SK-N-SH (cell line): ENCODE results near the gene KCNQ5.

Experiments used
- CHD2 ChIP-seq: fragments of 150-350 bp; IDR thresholded peaks from 2 replicates; pipeline ENCODE4 v1.6.1; 2018; ENCODE audit warnings: low read length; ENCODE audit not compliant: partially characterized antibody
- EP300 ChIP-seq, 2 experiments: IDR thresholded peaks; 2 replicates each; pipeline versions ENCODE4 v1.4.0 to v1.6.1; 2012; ENCODE audit warnings: borderline replicate concordance in 1 of 2, low read depth in 1 of 2, low read length in 1 of 2
- EZH2phosphoT487 ChIP-seq: fragments of 200-600 bp; sonication (generic); IDR thresholded peaks from 2 replicates; pipeline ENCODE4 v1.6.1; 2017; ENCODE audit warnings: low read depth, mixed run types, mild to moderate bottlenecking, antibody characterized with exemption, moderate library complexity, borderline replicate concordance
- FOXM1 ChIP-seq: IDR thresholded peaks from 2 replicates; pipeline ENCODE4 v1.4.0; 2012; ENCODE audit warnings: low read depth, mild to moderate bottlenecking
- NFIC ChIP-seq: IDR thresholded peaks from 2 replicates; pipeline ENCODE4 v1.4.0; 2012; ENCODE audit warnings: borderline replicate concordance
- REST ChIP-seq: IDR thresholded peaks from 2 replicates; pipeline ENCODE4 v1.6.1; 2012; ENCODE audit warnings: mild to moderate bottlenecking, low read depth, low read length, moderate library complexity
- SIN3A ChIP-seq: IDR thresholded peaks from 2 replicates; pipeline ENCODE4 v1.6.1; 2012; ENCODE audit warnings: low read depth, mild to moderate bottlenecking, low read length, moderate library complexity, borderline replicate concordance
- TAF1 ChIP-seq: IDR thresholded peaks from 2 replicates; pipeline ENCODE4 v1.6.1; 2012; ENCODE audit warnings: low read depth, mild to moderate bottlenecking, low read length, moderate library complexity, borderline replicate concordance
- USF1 ChIP-seq: IDR thresholded peaks from 2 replicates; pipeline ENCODE4 v1.4.0; 2012; ENCODE audit warnings: low read depth, borderline replicate concordance
- ZBTB33 ChIP-seq: IDR thresholded peaks from 2 replicates; pipeline ENCODE4 v1.4.0; 2012; ENCODE audit warnings: low read depth, borderline replicate concordance
- TF ChIP-seq, protein P1 (sequence below): fragments of 200-600 bp; sonication (generic); IDR thresholded peaks from 2 replicates; pipeline ENCODE4 v1.6.1; 2017; ENCODE audit warnings: antibody characterized with exemption, mild to moderate bottlenecking, moderate library complexity

- TF ChIP-seq, protein P1, sequence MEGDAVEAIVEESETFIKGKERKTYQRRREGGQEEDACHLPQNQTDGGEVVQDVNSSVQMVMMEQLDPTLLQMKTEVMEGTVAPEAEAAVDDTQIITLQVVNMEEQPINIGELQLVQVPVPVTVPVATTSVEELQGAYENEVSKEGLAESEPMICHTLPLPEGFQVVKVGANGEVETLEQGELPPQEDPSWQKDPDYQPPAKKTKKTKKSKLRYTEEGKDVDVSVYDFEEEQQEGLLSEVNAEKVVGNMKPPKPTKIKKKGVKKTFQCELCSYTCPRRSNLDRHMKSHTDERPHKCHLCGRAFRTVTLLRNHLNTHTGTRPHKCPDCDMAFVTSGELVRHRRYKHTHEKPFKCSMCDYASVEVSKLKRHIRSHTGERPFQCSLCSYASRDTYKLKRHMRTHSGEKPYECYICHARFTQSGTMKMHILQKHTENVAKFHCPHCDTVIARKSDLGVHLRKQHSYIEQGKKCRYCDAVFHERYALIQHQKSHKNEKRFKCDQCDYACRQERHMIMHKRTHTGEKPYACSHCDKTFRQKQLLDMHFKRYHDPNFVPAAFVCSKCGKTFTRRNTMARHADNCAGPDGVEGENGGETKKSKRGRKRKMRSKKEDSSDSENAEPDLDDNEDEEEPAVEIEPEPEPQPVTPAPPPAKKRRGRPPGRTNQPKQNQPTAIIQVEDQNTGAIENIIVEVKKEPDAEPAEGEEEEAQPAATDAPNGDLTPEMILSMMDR, result no peak
- no peak for TF ChIP-seq EZH2phosphoT487
- no peak for TF ChIP-seq NFIC
- TF ChIP-seq REST, result no peak
- no peak for TF ChIP-seq USF1
- TF ChIP-seq FOXM1, result no peak
- TF ChIP-seq SIN3A, result no peak
- TF ChIP-seq EP300 (IDR thresholded peaks at IDR 0.05; ENCODE audit: borderline replicate concordance in 1 of 2, low read depth in 1 of 2, low read length in 1 of 2), result no peak
- no peak for TF ChIP-seq CHD2
- TF ChIP-seq TAF1, result no peak
- TF ChIP-seq ZBTB33, result no peak
Observed at GRCh38 chr6:73200247-73200646, 578.4 kb downstream of the KCNQ5 start.
